ENCODE measurements around the gene FOXN3.

The FOXN3 gene

GRCh38 chr14:89356496-89356895 is 60.5 kb downstream of the FOXN3 start:
- DNase-seq: no peak

DNA sequence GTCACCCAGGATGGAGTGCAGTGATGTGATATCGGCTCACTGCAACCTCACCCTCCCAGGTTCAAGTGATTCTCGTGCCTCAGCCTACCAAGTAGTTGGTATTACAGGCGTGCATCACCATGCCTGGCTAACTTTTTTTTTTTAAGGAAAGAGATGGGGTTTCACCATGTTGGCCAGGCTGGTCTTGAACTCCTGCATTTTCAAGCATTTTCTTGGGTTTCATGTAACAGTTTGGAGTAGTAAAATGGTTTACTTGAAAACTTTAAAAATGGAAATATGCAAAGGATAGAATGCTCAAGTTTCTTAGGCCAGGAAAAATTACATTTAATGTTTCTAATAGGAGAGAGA is 63.3 kb downstream of the FOXN3 start:
- DNase-seq: no peak

- no peak for DNase-seq
Observed at GRCh38 chr14:89352976-89353765, 63.9 kb downstream of the FOXN3 start.

- no peak for DNase-seq
Observed at GRCh38 chr14:89351516-89352404, 65.3 kb downstream of the FOXN3 start.

GRCh38 chr14:89351221-89351515 is 65.9 kb downstream of the FOXN3 start:
- DNase-seq: no peak

DNA sequence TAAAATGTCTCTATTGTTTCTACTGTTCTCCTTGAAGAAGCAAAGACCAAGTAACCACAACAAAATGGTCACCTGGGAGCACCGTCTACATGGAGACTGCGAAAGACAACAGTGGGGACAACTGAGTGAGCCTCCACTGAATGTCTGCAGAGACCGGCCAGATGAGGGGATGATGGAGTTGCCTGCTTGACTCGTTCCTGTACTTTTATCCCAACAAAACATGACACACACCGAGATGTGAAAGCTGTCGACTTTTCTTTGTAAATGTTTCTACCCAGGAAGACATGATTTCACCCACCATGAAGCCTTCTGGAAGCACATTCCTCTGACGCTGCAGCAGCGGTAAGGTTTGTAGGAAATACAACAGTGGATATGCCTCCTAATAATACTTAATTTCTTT is 66.9 kb downstream of the FOXN3 start:
- no peak for DNase-seq

DNA sequence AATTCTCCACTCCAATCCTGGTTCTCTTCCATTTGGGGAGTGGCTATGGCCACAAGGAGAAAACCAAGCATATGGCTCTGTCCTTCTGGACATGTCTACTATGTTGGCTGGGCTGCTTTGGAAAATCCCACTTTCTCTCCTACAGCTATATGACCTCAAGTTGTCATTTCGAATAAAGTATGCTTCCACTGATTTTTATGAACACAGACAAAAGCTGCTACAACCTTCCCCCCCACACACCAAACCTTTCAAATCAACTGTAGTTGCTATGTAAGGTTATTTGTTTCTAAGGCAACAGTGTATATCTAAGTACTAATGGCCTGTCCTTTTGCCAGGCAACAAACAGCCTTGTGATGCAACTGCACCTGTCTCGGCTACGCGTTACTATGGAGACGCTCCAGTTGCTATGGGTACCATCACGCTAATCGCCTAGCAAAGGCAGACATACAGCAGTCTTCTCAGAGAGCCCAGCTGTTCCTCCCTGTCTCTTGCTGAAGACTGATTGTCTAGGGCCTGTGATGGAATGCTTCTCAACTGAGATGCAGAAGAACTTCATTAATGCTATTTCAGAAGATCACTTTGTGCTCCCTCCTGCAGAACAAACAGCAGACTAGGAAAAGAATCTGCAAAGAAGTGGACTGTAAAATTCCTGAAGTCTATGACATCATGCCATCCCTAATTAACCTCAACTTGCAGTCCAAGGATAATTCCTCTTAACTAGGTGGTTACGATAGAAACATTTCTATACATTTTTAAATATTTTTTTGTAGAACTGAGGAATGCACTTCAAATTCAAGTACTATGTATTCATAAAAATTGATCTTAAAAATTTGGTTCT is 67.6 kb downstream of the FOXN3 start:
- DNase-seq: no peak

GRCh38 chr14:89348722-89349121 is 68.3 kb downstream of the FOXN3 start:
- no peak for DNase-seq

GRCh38 chr14:89347885-89348284 is 69.1 kb downstream of the FOXN3 start:
- DNase-seq: no peak

- no peak for DNase-seq
Observed at GRCh38 chr14:89344920-89345254, 72.1 kb downstream of the FOXN3 start.

- DNase-seq: no peak
Observed at GRCh38 chr14:89343356-89343755, 73.7 kb downstream of the FOXN3 start.

GRCh38 chr14:89342049-89342448 is 75.0 kb downstream of the FOXN3 start:
- no peak for DNase-seq

DNA sequence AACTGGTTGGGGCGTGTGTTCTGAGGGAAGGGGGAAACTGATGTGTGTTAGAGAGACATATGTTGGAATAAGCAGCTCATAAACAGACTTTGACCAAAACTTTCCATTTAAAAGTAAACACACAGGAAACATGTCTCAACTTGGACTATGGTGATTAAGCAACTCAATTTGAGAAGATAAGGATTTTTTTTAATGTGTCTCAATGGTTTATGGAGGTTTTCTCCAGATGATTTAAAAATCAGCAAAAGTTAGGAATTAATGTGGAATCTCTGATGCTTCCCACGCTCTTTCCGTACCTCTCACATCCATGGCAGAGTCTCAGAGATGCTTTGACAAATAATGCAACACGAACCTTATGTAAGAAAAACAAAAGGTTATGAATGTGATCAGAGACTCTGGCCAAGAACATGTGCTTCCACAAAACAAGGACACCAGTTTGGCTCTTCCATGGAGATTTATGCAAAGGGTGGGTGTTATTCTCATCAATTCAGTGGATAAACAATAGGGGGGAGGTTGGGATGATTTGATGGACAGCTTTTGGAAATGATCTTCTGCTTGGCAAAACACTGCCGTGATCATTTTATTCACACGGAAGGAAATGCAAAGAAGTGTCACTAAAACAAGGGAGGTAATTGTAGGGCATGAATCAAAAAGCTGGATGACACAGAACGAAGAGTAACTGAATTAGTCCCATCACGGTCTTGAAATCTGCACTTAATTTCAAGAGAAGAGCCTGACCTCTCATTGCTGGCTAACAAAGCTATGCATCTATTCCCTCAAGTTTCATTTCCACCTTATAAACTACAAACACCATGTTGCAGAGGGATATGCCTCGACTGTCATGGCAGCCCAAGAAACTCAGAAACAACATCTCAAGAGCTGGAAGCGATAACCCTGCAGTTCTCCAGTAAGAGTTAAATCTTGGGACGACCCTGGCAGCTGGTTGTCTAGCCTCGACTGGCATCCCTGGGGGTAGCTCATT is 76.5 kb downstream of the FOXN3 start:
- no peak for DNase-seq

DNA sequence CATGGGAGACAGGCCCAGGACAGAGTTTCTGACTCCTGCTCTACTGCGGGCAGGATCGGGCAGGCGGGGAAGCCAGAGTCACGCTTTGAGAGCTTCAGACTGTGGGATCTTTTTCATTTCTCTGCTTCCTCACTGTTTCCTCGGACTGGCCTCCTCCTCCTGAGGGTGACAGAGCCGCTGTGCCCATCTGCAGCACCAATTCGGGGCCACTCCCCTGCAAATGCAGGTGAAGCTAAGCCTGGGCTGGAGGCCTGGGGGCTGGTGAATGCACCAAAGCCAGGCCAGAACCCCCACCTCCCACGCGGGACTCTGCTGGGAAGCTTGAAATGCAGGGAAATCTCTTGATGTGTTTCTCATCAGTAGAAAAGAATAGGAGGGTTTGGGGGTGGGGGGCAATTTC is 77.5 kb downstream of the FOXN3 start:
- DNase-seq: no peak

DNA sequence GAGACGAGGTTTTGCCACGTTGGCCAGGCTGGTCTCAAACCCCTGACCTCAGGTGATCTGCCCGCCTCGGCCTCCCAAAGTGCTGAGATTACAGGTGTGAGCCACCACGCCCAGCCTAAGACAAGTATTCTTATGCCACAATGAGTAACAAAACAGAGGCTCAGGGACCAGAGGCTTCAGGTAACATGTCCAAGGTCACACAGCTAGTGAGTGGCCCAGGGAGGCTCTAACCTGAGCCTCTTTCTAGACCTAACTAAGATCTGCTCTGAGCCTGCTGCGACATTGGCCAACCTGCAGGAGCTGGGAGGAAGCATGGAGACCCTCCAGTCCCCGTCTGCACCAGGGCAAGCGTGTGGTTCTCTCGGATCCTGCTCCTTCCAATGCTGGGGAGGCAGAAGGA is 77.9 kb downstream of the FOXN3 start:
- DNase-seq: no peak

DNA sequence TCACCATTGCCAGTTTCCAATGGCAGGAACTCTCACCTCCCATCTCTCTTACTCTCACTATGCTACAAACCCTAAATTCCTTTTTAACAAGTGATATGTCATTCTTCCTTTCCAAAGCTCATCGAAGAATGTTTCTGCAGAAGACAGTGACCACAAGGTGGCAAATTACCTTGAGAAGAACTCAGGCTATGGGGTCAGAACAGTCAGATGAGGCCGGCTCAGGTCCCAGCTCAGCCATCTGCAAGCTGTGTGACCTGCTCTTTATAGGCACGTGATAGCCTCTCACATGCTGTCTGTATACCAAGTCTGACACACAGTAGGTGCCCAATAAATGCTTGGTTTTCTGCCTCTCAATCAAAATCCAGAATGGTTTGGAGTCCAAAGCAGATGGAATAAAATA is 80.7 kb downstream of the FOXN3 start:
- no peak for DNase-seq

- no peak for DNase-seq
Observed at GRCh38 chr14:89332031-89332430, 85.0 kb downstream of the FOXN3 start.

DNA sequence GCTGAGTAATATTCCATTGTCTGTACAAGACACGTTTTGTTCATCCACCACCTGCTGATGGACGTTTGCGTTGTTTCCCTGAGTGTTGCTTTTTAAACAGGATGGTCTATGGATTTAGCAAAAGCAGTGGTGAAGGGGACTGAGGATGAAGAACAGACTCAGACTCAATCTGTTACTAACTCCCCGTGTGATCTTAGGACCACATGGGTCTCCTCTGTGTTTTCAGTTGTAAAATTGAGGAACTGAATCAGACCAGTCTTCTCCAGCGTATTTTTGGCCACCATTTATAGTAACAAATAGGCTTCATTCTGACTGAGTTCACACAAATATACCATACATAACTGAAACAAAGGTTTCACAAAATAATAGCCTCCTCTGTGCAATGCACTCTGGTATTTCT is 85.6 kb downstream of the FOXN3 start:
- DNase-seq: no peak

GRCh38 chr14:89330236-89331002 is 86.6 kb downstream of the FOXN3 start:
- DNase-seq: no peak

- no peak for DNase-seq
Observed at GRCh38 chr14:89327771-89328212, 89.2 kb downstream of the FOXN3 start.

- no peak for DNase-seq
Observed at GRCh38 chr14:89325959-89326358, 91.1 kb downstream of the FOXN3 start.
